ENCODE results near the gene RNF166.

Gene RNF166

DNA sequence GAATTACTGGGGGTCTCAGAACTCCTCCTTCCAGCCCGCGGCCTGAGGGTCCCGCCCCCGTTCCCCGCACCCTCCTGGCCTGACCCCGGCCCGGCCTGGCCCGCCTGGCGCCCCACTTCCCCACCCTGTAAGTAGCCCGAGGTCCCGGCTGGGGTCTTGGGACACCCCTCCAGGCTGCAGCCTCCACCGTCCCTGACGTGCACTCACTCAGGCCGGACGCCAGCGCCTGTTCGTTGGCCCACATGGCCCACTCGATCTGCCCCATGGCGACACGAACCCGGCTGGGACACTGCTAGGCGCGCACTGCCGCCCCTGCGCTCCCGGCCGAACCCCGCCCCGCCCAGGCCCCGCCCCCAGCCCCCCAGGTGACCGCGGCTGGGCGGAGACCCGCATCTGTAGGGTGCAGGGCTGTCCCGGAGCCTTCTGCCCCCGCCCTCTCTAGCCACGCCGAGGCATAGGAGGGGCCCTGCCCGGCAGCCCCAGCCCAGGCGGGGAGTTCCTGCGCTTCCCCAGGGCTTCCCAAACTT, 55.4 kb downstream of the RNF166 start, which contains the start of gene CYBA:
TSS of gene CYBA (minus strand) at position 305 of the 527 bp plus-strand sequence. CDS start at position 265, 40 bp downstream.
- DNase-seq: peak; percentile 71 to 78

DNA sequence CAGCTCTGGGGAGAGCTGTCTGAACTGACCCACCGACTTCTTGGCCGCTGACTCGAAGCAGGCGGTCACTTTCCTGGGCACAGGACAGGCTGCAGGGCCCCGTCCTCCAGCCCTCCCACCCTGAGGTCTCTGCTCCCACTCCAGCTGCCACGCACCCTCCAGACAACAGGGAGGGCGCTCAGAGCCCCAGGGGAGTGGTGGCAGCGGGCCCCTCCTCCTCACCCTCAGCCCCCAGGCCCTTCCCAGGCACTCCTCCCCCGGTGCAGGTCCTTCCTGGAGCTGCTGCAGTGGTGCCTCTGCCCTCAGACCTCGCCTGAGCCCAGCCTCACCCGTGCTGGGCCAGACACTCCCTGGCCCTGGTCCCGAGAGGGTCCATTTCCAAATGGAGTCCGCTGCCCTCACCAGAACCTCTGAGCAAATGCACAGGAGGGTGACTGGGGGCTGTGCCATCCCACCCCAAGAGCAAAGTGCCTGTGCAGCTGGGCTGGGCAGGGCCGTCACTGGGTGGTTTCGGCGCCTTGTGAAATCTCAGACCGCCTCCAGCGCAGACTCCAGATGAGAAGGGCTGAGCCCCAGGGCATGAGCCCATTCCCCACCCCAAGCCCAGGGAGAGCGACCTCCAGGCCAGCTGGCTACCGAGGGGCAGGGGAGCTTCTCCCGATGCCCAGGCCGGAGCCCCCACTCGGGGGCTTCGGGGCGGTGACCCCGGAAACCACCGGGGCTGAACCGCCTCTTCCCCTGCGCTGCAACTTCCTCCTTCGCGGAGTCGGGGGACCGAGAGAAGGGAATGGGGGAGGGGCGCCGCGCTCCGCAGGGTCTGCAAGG, 56.1 kb downstream of the RNF166 start:
- DNase-seq: peak in 1 of 2 experiments; percentile 34

- no peak for DNase-seq
Measured at GRCh38 chr16:88649195-88649923, 56.8 kb downstream of the RNF166 start.

GRCh38 chr16:88647178-88648070, 58.8 kb downstream of the RNF166 start:
- no peak for DNase-seq

All from stimulated activated CD4-positive, alpha-beta T cell treated with anti-CD3 and anti-CD28 coated beads, Interleukin-4, amount 100 ng/mL, for 4 hours (primary cell).